CD4-positive, alpha-beta T cell treated with Interleukin-4 for 1 hour (primary cell): ENCODE measurements around the gene LMO7.
A peak's percentile ranks its signal among the peaks of the same experiment; 100 is the strongest.
"Not testable (repeated sequence)": the region's sequence is repeated elsewhere in the genome, so short reads cannot be mapped to it uniquely, and the experiment has no call there.

Experiments
- DNase-seq, 2 donors: peaks; one replicate each; pipeline ENCODE4 v3.0.0-alpha.2; 2020 to 2022

Gene LMO7

DNA sequence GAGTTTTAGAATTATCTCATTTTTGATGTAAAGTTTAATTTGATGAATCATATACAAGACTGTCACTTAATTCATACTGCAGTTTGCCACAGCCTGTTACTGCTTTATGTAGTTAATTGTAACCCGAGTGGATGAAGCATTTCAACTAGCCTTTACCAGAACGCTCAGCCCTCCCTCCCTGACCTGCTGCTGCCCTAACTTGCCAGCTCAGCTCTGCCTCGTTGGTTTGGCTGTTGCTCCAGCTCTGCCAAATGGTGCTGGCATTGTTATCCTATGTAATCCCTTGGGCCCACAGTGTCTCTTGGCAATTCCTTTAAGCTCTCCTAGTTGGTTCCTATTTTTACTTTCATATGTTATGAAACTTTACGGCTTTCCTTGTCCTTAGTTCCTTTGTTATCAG is 113.3 kb downstream of the LMO7 start:
- DNase-seq, result no peak

DNA sequence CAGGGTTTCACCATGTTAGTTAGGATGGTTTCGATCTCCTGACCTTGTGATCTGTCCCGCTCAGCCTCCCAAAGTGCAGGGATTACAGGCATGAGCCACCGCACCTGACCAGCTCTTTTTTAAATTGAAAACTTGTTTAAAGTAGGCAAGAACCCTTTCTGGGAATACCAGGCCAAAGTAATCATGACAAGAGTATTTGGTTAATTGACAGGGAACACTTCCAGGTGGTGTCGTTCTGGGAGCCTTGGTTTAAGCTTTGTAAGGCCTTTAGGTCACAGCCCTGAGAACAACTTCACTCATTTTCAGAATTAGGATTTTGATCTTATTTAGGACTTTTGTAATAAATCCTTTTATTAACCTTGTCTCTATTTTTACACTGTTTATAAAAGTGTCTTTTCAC is 115.2 kb downstream of the LMO7 start:
- no peak for DNase-seq

DNA sequence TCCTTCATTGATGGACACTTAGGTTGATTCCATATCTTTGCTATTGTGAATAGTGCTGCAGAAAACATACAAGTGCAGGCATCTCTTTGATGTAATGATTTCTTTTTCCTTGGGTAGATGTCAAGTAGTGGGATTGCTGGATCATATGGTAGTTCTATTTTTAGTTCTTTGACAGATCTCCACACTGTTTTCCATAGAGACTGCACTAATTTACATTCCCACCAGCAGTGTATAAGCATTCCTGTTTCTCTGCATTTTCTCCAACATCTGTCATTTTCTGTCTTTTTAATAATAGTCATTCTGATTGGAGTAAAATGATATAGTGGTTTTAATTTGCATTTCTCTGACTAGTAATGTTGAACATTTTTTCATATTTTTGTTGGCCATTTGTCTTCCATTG is 116.7 kb downstream of the LMO7 start:
- no peak for DNase-seq

DNA sequence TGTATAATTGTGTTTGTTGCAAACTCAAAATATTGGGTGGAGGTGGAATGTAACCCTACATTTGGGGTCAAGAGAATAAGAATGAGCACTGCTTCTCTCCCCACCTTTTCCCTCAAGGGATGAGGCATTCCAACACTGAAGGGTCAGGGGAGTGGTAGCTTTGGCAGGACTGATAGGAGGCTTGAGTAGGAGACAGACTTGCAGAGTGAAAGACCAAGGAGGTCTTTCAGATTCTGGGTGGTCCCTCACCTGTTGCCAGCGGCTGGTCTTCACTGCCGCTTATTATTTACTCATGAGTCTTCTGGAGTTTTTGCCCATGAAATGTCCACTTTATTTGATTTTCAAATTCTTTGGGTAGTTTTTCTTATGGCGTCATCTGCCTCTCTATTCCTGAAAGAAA is 118.8 kb downstream of the LMO7 start:
- DNase-seq, result no peak

DNA sequence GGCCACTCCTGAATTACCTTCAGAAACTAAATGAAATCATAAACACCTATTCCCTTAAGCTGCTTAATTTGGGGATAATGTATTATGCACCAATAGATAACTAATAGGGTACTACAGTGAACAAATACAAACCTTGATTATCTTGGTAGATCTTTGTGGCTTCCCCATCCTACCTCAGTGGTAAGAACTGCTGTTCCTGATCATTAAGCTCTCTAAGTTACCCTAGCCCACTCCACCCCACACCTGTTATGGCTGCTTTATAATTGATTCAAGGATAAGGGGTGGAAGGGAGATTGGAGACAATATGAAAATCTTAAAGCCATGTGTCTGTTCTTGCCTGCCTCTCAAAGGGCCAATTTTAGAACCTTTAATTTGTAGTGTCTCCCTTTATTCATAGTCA is 121.2 kb downstream of the LMO7 start:
- DNase-seq, result no peak

DNA sequence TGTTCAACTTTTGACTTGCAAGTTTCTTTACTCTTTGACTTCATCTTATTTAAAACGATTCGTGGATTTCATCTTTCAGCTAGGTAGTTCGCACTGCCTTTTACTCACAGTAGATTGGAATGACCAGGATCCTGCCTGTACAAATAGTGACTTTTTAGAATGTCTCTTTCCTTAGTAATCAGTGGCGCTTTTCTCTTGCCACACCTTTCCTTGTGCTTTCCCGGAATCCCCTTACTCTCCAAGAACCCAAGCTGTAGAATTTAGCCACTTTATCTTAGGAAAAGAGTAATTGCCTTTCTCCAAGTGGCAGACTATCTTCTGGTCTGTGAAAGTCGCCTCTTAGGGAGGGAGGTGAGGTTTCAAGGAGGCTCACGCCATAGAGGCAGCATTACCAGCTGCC is 123.4 kb downstream of the LMO7 start:
- no peak for DNase-seq

- peak; percentile 12 to 27 for DNase-seq
Observed at GRCh38 chr13:75760131-75761021, 124.2 kb downstream of the LMO7 start.

- DNase-seq, result peak in 1 of 2 donors; percentile 50
Observed at GRCh38 chr13:75761369-75761768, 125.2 kb downstream of the LMO7 start.

GRCh38 chr13:75762076-75762937 is 126.2 kb downstream of the LMO7 start:
- DNase-seq, result peak; percentile 42 to 61

- DNase-seq, result no peak
Observed at GRCh38 chr13:75762955-75763354, 126.8 kb downstream of the LMO7 start.

DNA sequence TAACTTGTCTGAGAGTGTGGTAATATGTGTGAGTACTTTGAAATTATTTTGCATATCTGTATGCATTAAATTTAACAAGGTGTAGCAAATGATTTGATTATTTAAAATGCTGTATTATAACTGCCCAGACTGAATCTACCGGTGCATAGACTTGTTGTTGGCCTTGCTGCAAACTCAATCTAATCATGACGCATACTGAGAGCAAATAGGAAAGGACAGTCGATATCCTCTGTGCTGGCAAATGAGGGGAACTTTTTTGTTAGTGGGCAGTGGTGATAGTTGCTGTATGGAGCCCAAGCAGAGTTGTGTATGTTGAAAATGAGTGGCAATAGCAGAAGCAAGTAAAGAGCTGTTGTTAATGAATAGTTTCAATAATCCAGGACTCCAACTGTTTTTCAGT is 127.4 kb downstream of the LMO7 start:
- DNase-seq, result no peak

DNA sequence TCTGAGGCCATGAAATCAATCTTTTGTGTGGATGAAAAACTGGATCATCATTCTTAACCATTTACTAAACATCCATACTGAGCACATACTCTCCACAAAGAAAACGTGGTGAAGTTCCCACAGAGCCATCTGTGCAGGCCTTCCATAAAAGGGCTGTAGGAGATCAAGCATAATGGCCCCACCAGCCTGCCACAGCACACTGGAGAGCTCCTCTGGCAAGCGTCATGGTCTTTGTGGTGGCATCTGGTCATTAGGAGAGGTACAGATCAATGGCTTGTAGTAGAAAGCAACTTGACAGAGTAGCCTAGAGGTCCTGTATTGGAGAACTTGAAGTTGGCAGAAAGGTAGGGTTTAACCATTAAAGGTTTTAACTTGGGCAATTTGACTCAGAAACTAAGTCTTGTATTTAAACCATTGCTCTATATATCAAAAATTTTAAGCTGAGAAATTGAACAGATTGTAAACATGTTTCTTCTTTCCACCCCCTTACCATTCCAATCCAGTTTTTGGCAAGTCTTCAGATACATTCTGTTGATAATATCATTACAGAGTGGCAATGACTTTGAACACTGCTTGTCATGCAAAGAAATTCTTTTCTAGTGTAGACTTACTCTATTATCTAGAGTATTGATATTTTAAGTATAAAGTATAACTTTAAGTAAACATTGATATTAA is 128.3 kb downstream of the LMO7 start:
- no peak for DNase-seq

GRCh38 chr13:75764926-75765310 is 128.8 kb downstream of the LMO7 start:
- DNase-seq, result no peak

- DNase-seq, result peak in 1 of 2 donors; percentile 53
Observed at GRCh38 chr13:75766636-75767035, 130.5 kb downstream of the LMO7 start.

- DNase-seq, result no peak
Observed at GRCh38 chr13:75769141-75769905, 133.2 kb downstream of the LMO7 start.

- no peak for DNase-seq
Observed at GRCh38 chr13:75770164-75770563, 134.0 kb downstream of the LMO7 start.

DNA sequence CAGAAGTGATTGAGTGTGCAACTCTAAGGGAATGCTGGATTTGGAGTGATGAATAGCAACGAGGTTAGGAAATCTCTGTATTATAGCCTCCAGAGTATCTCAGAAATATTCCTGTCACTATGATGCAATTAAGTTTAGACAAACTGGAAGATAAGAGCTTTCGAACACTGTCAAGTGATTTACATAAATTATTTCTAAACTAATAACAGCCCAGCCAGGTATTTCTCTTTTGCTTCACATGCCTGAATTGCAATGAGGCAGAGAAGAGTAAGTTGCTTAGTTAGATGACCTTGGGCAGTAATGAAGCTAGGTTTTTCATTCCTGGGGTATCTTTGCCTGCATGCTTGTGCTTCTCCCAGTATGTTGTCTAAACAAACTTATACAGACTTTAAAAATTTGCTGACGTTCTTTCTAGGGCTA is 134.5 kb downstream of the LMO7 start:
- DNase-seq, result no peak

- no peak for DNase-seq
Observed at GRCh38 chr13:75771226-75771625, 135.1 kb downstream of the LMO7 start.

- DNase-seq, result no peak
Observed at GRCh38 chr13:75771818-75772217, 135.7 kb downstream of the LMO7 start.

DNA sequence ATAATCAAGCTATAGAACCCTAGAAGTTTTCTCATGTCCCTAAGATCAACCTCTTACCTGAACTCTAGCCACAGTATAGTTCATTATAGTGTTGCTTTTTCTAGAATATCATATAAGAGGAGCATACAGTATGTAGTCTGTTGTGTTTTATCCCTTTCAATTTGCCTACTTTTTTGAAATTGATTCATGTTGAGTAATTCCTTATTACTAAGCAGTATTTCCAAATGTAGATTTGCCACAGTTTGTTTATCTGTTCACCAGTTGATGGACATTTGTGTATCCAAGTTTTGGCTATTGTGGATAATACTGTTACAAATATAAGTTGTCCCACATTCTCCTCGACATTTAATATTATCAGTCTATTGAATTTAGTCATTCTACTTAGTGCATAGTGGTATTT is 138.0 kb downstream of the LMO7 start:
- no peak for DNase-seq

DNA sequence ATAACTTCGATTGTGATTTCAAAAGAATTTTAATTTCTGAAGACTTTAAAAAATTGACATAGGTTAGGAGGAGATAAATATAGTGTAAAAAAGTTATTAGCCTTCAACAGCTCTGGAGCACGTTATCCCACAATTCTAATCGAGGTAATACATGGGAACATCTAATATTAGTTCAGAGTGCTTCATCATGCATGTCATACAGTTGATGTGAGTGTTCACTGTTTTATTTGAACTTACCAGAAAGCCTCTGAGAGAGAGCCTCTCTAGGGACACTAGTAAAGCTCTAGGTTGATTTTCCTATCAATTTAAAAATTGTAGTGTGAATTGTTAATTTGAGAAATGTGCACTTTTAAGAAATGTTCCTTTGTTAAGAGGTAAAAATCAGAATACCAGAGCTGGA is 140.4 kb downstream of the LMO7 start:
- no peak for DNase-seq

GRCh38 chr13:75779393-75779792 is 143.3 kb downstream of the LMO7 start:
- no peak for DNase-seq

DNA sequence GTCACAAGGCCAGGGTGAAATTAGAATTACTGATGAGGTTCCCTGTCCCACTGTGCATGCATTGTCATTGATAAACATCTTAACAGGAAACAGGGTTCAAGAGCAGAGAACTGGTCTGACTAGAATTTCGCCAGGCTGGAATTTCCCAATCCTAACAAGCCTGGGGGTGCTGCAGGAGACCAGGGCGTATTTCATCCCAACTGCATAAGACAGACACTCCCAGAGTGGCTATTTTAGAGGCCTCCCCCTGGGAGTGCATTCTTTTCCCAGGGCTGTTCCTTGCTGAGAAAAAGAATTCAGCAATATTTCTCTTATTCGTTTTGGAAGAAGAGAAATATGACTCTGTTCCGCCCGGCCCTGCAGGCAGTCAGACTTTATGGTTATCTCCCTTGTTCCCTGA is 144.0 kb downstream of the LMO7 start:
- not testable (repeated sequence) for DNase-seq
